PFSK-1 (cell line): ENCODE data around the gene L3MBTL4.

Experiments used
- FOXP2 ChIP-seq: optimal IDR thresholded peaks from 2 replicates; pipeline ENCODE3; 2011; ENCODE audit warnings: borderline replicate concordance, control low read depth, inconsistent platforms; ENCODE audit not compliant: insufficient read depth; ENCODE audit errors: extremely low read length, extremely low read depth
- POLR2AphosphoS5 ChIP-seq: IDR thresholded peaks from 2 replicates; pipeline ENCODE4 v1.6.1; 2012; ENCODE audit warnings: low read depth, mild to moderate bottlenecking, control low read depth, low read length, moderate library complexity
- SIN3A ChIP-seq: IDR thresholded peaks from 2 replicates; pipeline ENCODE4 v1.6.1; 2012; ENCODE audit warnings: mild to moderate bottlenecking, low read length, moderate library complexity, borderline replicate concordance; ENCODE audit not compliant: insufficient read depth

DNA sequence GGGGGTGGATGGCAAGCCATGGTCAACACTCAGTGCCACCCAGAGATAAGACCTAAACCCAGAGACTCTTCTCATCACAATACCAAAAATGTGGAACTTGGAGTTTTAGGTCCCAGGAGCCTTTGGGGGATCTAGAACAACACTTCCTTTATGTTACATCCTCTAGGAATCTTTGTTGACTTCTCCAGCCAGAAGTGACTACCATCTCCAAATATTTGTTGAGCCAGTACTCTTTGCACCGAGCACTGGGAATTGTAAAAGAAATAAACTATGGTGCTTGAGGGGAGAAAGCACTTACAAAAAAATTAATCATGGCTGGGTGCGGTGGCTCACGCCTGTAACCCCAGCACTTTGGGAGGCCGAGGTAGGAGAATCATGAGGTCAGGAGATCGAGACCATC, 399.3 kb downstream of the L3MBTL4 start:
- TF ChIP-seq POLR2AphosphoS5 = no peak
- TF ChIP-seq SIN3A = no peak
- no peak for TF ChIP-seq FOXP2
